B cell (primary cell): ENCODE results near the gene CREB5. TPM values are rescaled to one million over a fixed set of nuclear protein-coding genes. Genes with fewer than 3 reads are reported as not detected.

Source experiments
- ATAC-seq: fragments of 200-7000 bp; cut with Tn5 transposase; one replicate; pipeline ENCODE4 v1.10.0; 2021; ENCODE audit warnings: low read depth, mild to moderate bottlenecking, moderate number of reproducible peaks, moderate library complexity
- CTCF ChIA-PET: fragments of 350-600 bp; sonication (Branson Sonifier 250); formaldehyde crosslinking; loops from one replicate; lab custom pipeline; 2021; ENCODE audit warnings: antibody characterized with exemption, inconsistent platforms; lab: Charles Lee
- POLR2A ChIA-PET: fragments of 350-600 bp; sonication (Branson Sonifier 250); formaldehyde crosslinking; loops from one replicate; lab custom pipeline; 2021; ENCODE audit warnings: antibody characterized with exemption; lab: Charles Lee
- DNase-seq: peaks from one replicate; pipeline ENCODE4 v3.0.0; 2013
- H2AFZ ChIP-seq: 2 replicates; pipeline ENCODE4 v1.6.1; 2012; ENCODE audit warnings: mild to moderate bottlenecking, low read depth, low read length; ENCODE audit not compliant: insufficient read depth, poor library complexity, severe bottlenecking
- H3K27ac ChIP-seq, 2 donors: 1 replicate in 1 of 2; 2 replicates in 1 of 2; pipeline ENCODE4 v1.5.1; 2012 to 2013; ENCODE audit warnings: low read length in 2 of 2, mild to moderate bottlenecking in 2 of 2, moderate library complexity in 1 of 2
- H3K27me3 ChIP-seq, 4 experiments: fragments of 200-600 bp in 1 of 4; sonication (generic) in 1 of 4; replicated peaks in 1 of 4; 1 replicate in 2 of 4; 2 replicates in 2 of 4; pipeline versions ENCODE4 v1.6.1 to v1.7.0; 2013 to 2016; ENCODE audit warnings: low read length in 3 of 4, mild to moderate bottlenecking in 2 of 4, mixed read lengths in 1 of 4, moderate library complexity in 1 of 4; ENCODE audit not compliant: insufficient read depth in 4 of 4, control insufficient read depth in 3 of 4; ENCODE audit errors: control extremely low read depth in 1 of 4
- H3K36me3 ChIP-seq, 2 experiments: replicated peaks in 1 of 2; 1 replicate in 1 of 2; 2 replicates in 1 of 2; pipeline versions ENCODE4 v1.6.1 to v1.7.1; 2013; ENCODE audit warnings: low read length in 1 of 2; ENCODE audit not compliant: insufficient read depth in 2 of 2, control insufficient read depth in 1 of 2; ENCODE audit errors: control extremely low read depth in 1 of 2, extremely low read depth in 1 of 2
- H3K4me1 ChIP-seq, 2 donors: fragments of 200-600 bp in 1 of 2; sonication (generic) in 1 of 2; 1 replicate in 1 of 2; 2 replicates in 1 of 2; pipeline versions ENCODE4 v1.5.1 to v1.6.1; 2013 to 2017; ENCODE audit warnings: low read length in 2 of 2; ENCODE audit not compliant: control insufficient read depth in 2 of 2, insufficient read depth in 2 of 2
- H3K4me2 ChIP-seq: replicated peaks from 2 replicates; pipeline ENCODE3; 2012; ENCODE audit warnings: mild to moderate bottlenecking, low read depth, low read length; ENCODE audit not compliant: poor library complexity, severe bottlenecking
- H3K4me3 ChIP-seq, 5 experiments: fragments of 200-600 bp in 1 of 5; sonication (generic) in 1 of 5; 1 replicate in 3 of 5; 2 replicates in 2 of 5; pipeline versions ENCODE4 v1.5.1 to v1.7.0; 2011 to 2016; ENCODE audit warnings: low read length in 4 of 5, mild to moderate bottlenecking in 4 of 5, low read depth in 2 of 5, control low read depth in 1 of 5, moderate library complexity in 1 of 5; ENCODE audit not compliant: insufficient read depth in 1 of 5; ENCODE audit errors: control extremely low read depth in 1 of 5, extremely low read depth in 1 of 5
- H3K79me2 ChIP-seq: fragments of 200-600 bp; sonication (generic); one replicate; pipeline ENCODE4 v1.6.0; 2016; ENCODE audit warnings: low read length; ENCODE audit not compliant: control insufficient read depth, insufficient read depth
- H3K9ac ChIP-seq: fragments of 200-600 bp; sonication (generic); 2 replicates; pipeline ENCODE4 v1.6.1; 2017; ENCODE audit warnings: mild to moderate bottlenecking, low read length, moderate library complexity
- H3K9me3 ChIP-seq, 3 donors: one replicate each; pipeline versions ENCODE4 v1.6.1 to v1.7.1; 2013; ENCODE audit warnings: low read length in 2 of 3; ENCODE audit not compliant: control insufficient read depth in 2 of 3, insufficient read depth in 1 of 3; ENCODE audit errors: control extremely low read depth in 1 of 3
- H4K20me1 ChIP-seq: 2 replicates; pipeline ENCODE4 v1.6.0; 2012; ENCODE audit warnings: mild to moderate bottlenecking, low read length; ENCODE audit not compliant: insufficient read depth, control insufficient read depth, poor library complexity, severe bottlenecking
- H3K27ac Mint-ChIP-seq: one replicate; pipeline ENCODE4 v1.8.0; 2021; ENCODE audit warnings: mixed read lengths
- H3K27me3 Mint-ChIP-seq: one replicate; pipeline ENCODE4 v1.8.0; 2021; ENCODE audit warnings: mixed read lengths
- H3K4me1 Mint-ChIP-seq: one replicate; pipeline ENCODE4 v1.8.0; 2021; ENCODE audit warnings: mixed read lengths
- H3K4me3 Mint-ChIP-seq: one replicate; pipeline ENCODE4 v1.8.0; 2021; ENCODE audit warnings: mixed read lengths
- H3K9me3 Mint-ChIP-seq: one replicate; pipeline ENCODE4 v1.8.0; 2022; ENCODE audit warnings: mixed read lengths; ENCODE audit not compliant: insufficient read depth
- CTCF ChIP-seq: fragments of 200-600 bp; IDR thresholded peaks from one replicate; pipeline ENCODE4 v1.8.0; 2022; ENCODE audit warnings: antibody characterized with exemption, mild to moderate bottlenecking
- EZH2 ChIP-seq: IDR thresholded peaks from 2 replicates; pipeline ENCODE4 v1.6.1; 2012; ENCODE audit warnings: borderline replicate concordance, low read depth, mild to moderate bottlenecking, moderate library complexity, low read length; ENCODE audit not compliant: insufficient read depth, poor library complexity, severe bottlenecking
- WGBS: methylation state at CpG from one replicate; pipeline ENCODE4 v1.1.5; 2013; ENCODE audit warnings: missing lambda C conversion rate; ENCODE audit not compliant: insufficient coverage; 5-methylcytosine and 5-hydroxymethylcytosine counted together
- intact Hi-C: fragments of 100-400 bp; cut with micrococcal nuclease; formaldehyde crosslinking; loops from one replicate; pipeline ENCODE4 v1.10.0; 2022
- polyA plus RNA-seq: library from polyadenylated mRNA; depleted of rRNA; stranded (reverse); fragments of >200 nt; gene quantifications from 2 replicates; pipeline ENCODE4 v1.2.3, GENCODE V29; 2012
- total RNA-seq, 2 donors: library from RNA; stranded (reverse); fragments of 120-200 nt in 1 of 2; gene quantifications; 1 replicate in 1 of 2; 2 replicates in 1 of 2; pipeline versions ENCODE4 v1.2.3 to v1.2.4, GENCODE V29; 2013 to 2022

Gene CREB5
- total and polyA plus RNA-seq, 2 donors (not counting 1 experiment from before 2014, with no cell fraction given): 0.05 to 0.95 TPM

DNA sequence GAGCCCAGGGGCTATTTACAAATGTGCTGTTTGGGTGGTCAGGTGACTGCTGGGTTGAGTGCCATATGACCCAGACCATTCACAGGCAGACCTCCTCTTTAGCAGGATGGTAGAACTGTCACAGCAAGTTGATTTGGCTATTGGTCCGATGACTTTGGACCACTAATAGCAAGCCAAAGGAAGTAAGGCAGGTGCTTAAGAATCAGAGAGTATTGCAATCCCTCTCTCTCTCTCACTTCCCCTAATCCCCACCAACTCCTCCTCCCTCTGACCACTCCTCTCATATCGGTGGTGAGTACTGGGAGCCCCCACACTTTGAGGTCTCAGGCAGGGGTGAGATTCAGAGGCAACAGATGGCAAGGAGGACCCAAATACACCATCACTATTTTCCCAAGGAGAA is 380.5 kb downstream of the CREB5 start:
- POLR2A ChIA-PET: no interaction called here
- Histone ChIP-seq H3K4me2 (no peak overlapping the region), H3K36me3 (no peaks in the 10 kb centered on the region), H3K27ac (no peak overlapping the region), H3K9me3 (no peaks in the 10 kb centered on the region), H2AFZ (no peak overlapping the region), H3K4me3 (no peak overlapping the region), H3K79me2 (no peaks in the 10 kb centered on the region), H4K20me1 (no peaks in the 10 kb centered on the region), H3K4me1 (no peaks in the 10 kb centered on the region), H3K27me3 (no peaks in the 10 kb centered on the region), H3K9ac (no peak overlapping the region)
- 33% methylated on average over 1 of the region's 2 CpGs for WGBS
- ATAC-seq: no peak
- DNase-seq: no peak
- intact Hi-C loops: no loop called here
- H3K4me1 Mint-ChIP-seq: peaks cover 4% of the 10 kb centered on the region
- H3K27ac Mint-ChIP-seq: no peak overlapping the region
- TF ChIP-seq CTCF (no peak), EZH2 (no peak)
- H3K27me3 Mint-ChIP-seq: no peaks in the 10 kb centered on the region
- no peaks in the 10 kb centered on the region for H3K9me3 Mint-ChIP-seq
- CTCF ChIA-PET: interaction anchor here (0.7 kb wide), 1 partner anchor 61 kb away, joined by 5 read pairs; no protein-coding TSS in a partner anchor
- no peak overlapping the region for H3K4me3 Mint-ChIP-seq

DNA sequence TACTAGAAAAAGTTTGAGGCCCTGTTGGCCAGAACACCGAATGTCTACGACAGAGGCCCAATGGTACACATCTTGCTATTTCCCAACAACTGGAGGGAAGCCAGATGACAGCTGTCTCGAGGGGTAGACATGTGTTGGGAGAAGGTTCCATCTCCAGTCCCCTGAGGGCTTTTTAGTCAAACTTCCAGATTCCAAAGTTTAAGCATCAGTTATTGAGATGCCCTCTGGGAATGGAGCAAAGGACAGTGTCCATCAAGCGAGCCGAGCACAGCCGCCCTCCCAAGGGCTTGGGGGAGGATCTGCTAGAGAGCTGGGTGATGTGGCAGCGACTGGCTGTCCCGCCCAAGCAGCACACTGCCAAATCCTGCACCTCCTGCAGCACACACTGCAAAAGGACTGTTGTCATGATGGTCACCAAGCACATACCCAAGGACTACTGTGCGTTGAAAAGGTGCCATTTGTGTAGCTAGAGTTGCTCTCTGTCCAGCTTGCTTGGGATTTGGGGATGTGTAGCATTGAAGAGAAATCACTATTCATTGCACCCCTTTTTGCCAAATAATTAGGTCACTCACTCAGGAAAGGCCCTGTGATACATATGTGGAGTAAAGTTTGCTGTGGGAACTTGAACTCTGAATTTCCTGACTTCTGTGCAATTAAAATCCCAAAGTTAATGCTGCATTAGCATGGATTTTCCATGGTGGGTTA is 381.2 kb downstream of the CREB5 start:
- H3K79me2 ChIP-seq: no peaks in the 10 kb centered on the region
- H3K27me3 ChIP-seq: no peaks in the 10 kb centered on the region
- no peak for ATAC-seq
- no peak overlapping the region for H3K4me3 ChIP-seq
- H3K4me3 Mint-ChIP-seq: no peak overlapping the region
- no peak overlapping the region for H3K27ac ChIP-seq
- POLR2A ChIA-PET: no interaction called here
- H3K4me1 ChIP-seq: no peaks in the 10 kb centered on the region
- no peak overlapping the region for H3K4me2 ChIP-seq
- no peaks in the 10 kb centered on the region for H3K9me3 Mint-ChIP-seq
- TF ChIP-seq EZH2: no peak
- TF ChIP-seq CTCF: no peak
- H3K9me3 ChIP-seq: no peaks in the 10 kb centered on the region
- H4K20me1 ChIP-seq: no peaks in the 10 kb centered on the region
- WGBS: 96% methylated on average over 5 of the region's 9 CpGs
- no peak overlapping the region for H2AFZ ChIP-seq
- intact Hi-C loops: no loop called here
- no peak overlapping the region for H3K9ac ChIP-seq
- DNase-seq: no peak
- H3K27me3 Mint-ChIP-seq: no peaks in the 10 kb centered on the region
- H3K27ac Mint-ChIP-seq: no peak overlapping the region
- CTCF ChIA-PET: no interaction called here
- no peaks in the 10 kb centered on the region for H3K36me3 ChIP-seq
- H3K4me1 Mint-ChIP-seq: peaks cover 2% of the 10 kb centered on the region
